Psoas muscle (tissue), 8 donors: ENCODE measurements around the gene CD9. TPM values are rescaled to one million over a fixed set of nuclear protein-coding genes. Genes with fewer than 3 reads are reported as not detected.

ENCODE experiments used
- ATAC-seq, 4 donors: fragments of 200-7000 bp; cut with Tn5 transposase; one replicate each; pipeline ENCODE4 v1.9.1; 2020; ENCODE audit warnings: moderate library complexity in 3 of 4, mild to moderate bottlenecking in 2 of 4
- DNase-seq, 2 donors: peaks; one replicate each; pipeline ENCODE4 v3.0.0-alpha.2; 2020
- H3K27ac ChIP-seq: fragments of 200-600 bp; one replicate; pipeline ENCODE4 v1.8.0; 2022
- H3K27me3 ChIP-seq, 3 donors: fragments of 200-600 bp in 1 of 3; one replicate each; pipeline versions ENCODE4 v1.6.1 to v1.8.0; 2013 to 2022; ENCODE audit warnings: low read length in 2 of 3, mild to moderate bottlenecking in 2 of 3, moderate library complexity in 1 of 3; ENCODE audit not compliant: insufficient read depth in 3 of 3
- H3K36me3 ChIP-seq, 2 donors: fragments of 200-600 bp in 1 of 2; one replicate each; pipeline versions ENCODE4 v1.6.1 to v1.8.0; 2013 to 2022; ENCODE audit warnings: low read depth in 1 of 2, mild to moderate bottlenecking in 1 of 2, moderate library complexity in 1 of 2; ENCODE audit not compliant: insufficient read depth in 1 of 2
- H3K4me1 ChIP-seq: fragments of 200-600 bp; one replicate; pipeline ENCODE4 v1.8.0; 2022
- H3K4me3 ChIP-seq: fragments of 200-600 bp; one replicate; pipeline ENCODE4 v1.8.0; 2022; ENCODE audit warnings: mild to moderate bottlenecking
- H3K9me3 ChIP-seq: fragments of 200-600 bp; one replicate; pipeline ENCODE4 v1.8.0; 2022
- WGBS, 3 donors: extraction: QIAGEN DNeasy Blood & Tissue Kit; methylation state at CpG; one replicate each; pipeline versions ENCODE4 v1.1.6 to v1.1.7; 2013; 5-methylcytosine and 5-hydroxymethylcytosine counted together
- intact Hi-C, 2 donors: fragments of 100-400 bp; cut with DNase I; formaldehyde crosslinking; loops; one replicate each; pipeline versions ENCODE4 v1.11.0 to v1.14.2; 2022
- polyA plus RNA-seq, 3 donors: library from polyadenylated mRNA; stranded (reverse); fragments of 200-250 nt; gene quantifications; one replicate each; pipeline ENCODE4 v1.2.3, GENCODE V29; 2013
- total RNA-seq, 4 donors: library from RNA; stranded (reverse); fragmentation: NEBNext Ultra II Directional in 2 of 4; extraction: Animal tissue kit (Norgen Biotek cat#: 25700) in 2 of 4; gene quantifications; one replicate each; pipeline versions ENCODE4 v1.2.1 to v1.2.4, GENCODE V29; 2021 to 2023
- TF ChIP-seq, protein P1 (sequence below): fragments of 200-600 bp; IDR thresholded peaks from one replicate; pipeline ENCODE4 v1.8.0; 2022; ENCODE audit warnings: antibody characterized with exemption
- donor health status: healthy with polysubstance abuse.
- donor health status: DM: no; HTN: no; CAD: no; lungs with moderate emphysema.
- donor health status: Bipolar disorder and iron deficiency.
- donor health status: healthy.
- donor health status: DM: yes; HTN: yes; CAD: no.
- donor health status: DM: no; HTN: no; CAD: no.
- donor health status: DM: no; HTN: no; CAD: no.
- donor health status: DM: yes; HTN: yes; CAD: no.

The CD9 gene
- total and polyA plus RNA-seq, 7 donors = 23.0 to 90.9 (median 37.4) TPM

DNA sequence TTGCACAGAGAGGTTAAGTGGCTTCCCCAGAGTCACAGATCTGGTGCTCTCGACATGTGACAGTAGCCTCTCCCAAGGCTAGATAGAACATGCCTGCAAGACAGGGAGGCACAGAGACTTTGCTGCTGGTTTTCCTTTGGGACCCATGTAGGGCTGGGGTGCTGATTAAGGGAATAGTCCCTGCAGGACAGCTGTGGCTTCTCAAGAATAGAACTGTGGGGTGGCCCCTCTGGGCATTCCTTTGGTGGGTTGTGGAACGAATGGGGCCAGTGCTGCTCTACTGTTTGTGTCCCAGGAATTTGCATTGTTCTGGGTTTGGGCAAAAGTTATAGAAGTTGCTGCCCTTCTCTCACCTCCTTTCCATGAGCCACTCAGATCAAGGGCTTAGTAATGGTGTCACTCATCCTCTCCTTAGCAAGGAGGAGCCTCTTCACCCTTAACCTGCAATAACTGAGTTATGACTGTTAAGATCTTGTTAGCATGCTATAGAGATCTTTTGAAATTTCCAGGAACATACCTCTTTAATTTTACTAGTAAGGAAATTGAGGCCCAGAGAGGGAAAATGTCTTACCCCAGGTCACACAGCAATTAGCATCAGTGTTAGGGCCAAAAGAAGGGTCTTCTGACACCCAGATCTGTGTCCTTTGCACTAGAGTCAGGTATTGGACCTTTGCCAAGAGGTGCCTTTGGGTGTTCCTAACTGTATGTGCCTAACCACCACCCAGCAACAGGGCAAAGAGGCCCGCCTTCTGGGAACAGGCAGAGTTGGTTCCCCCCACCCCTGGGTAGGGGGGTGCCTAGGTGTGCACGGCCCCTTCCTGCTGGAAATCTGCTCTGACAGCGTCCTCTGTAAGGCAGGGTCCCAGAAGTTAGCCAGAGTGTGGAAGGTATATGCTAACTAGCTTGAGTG, 31.4 kb downstream of the CD9 start:
- H3K4me1 ChIP-seq = peaks cover 69% of the 10 kb centered on the region
- no peaks in the 10 kb centered on the region for H3K27me3 ChIP-seq
- ATAC-seq (no peak), DNase-seq (no peak)
- TF ChIP-seq, protein P1, sequence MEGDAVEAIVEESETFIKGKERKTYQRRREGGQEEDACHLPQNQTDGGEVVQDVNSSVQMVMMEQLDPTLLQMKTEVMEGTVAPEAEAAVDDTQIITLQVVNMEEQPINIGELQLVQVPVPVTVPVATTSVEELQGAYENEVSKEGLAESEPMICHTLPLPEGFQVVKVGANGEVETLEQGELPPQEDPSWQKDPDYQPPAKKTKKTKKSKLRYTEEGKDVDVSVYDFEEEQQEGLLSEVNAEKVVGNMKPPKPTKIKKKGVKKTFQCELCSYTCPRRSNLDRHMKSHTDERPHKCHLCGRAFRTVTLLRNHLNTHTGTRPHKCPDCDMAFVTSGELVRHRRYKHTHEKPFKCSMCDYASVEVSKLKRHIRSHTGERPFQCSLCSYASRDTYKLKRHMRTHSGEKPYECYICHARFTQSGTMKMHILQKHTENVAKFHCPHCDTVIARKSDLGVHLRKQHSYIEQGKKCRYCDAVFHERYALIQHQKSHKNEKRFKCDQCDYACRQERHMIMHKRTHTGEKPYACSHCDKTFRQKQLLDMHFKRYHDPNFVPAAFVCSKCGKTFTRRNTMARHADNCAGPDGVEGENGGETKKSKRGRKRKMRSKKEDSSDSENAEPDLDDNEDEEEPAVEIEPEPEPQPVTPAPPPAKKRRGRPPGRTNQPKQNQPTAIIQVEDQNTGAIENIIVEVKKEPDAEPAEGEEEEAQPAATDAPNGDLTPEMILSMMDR = no peak
- peaks cover 0 to 11% of the 10 kb centered on the region in 2 donors for H3K36me3 ChIP-seq
- intact Hi-C loops = loop anchor here (2.0 to 5.0 kb wide), 3 partner anchors 34 to 46 kb away; no protein-coding TSS in a partner anchor
- H3K4me3 ChIP-seq = no peak overlapping the region
- peak overlapping the region; percentile 84 for H3K27ac ChIP-seq
- WGBS, 3 donors = 74 to 77% (median 74%) methylated on average over 5 of the region's 5 CpGs
- H3K9me3 ChIP-seq = no peaks in the 10 kb centered on the region

DNA sequence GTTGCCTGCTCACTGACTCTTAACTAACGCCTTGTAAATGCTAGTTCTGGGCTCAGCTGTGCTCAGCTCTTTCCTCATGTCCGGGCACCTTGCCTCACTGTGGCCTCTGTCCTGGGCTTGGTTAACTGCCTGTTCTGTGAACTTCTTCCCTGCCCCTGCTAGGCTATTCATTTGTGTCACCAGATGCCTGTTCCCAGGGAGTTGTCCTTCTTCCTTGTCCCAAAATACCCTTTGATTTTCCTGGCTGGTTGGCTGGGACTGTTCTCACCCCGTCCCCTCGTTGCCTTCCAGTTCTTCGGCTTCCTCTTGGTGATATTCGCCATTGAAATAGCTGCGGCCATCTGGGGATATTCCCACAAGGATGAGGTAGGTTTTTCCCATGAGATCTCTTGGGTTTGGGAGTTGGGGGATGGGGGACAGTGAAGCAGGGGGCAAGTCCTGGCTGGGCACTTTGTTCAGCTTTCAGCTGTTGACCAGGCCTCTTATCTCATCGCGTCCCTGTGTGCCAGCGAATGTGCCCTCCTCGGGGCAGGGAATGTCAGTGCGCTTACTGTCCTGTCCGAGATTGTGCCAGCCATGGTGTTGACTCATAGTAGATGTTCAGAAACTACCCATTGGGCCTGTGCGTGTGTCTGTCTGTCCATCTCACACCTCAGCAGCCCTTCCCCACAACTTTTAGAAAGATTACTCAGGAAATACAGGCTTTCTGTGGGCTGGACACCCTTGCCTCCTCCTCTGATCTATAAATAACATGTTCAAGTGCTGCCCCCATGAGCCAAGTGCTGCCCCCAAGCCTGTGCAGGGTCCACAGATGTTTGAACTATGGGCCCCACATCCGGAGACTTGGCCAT, 33.1 kb downstream of the CD9 start:
- peak; percentile 59 to 87 for DNase-seq
- H3K4me3 ChIP-seq = peak overlapping the region; percentile 29
- H3K9me3 ChIP-seq = no peaks in the 10 kb centered on the region
- peaks cover 52% of the 10 kb centered on the region for H3K4me1 ChIP-seq
- peak; percentile 76 to 81 (median 78) for ATAC-seq
- 19 to 41% (median 34%) methylated on average over 15 of the region's 15 CpGs for WGBS, 3 donors
- intact Hi-C loops = loop anchor here (2.0 to 5.0 kb wide), 3 partner anchors 36 to 44 kb away; no protein-coding TSS in a partner anchor
- H3K27ac ChIP-seq = peak overlapping the region; percentile 84
- no peaks in the 10 kb centered on the region for H3K27me3 ChIP-seq
- peaks cover 0 to 25% of the 10 kb centered on the region in 2 donors for H3K36me3 ChIP-seq
- TF ChIP-seq, protein P1 = no peak

DNA sequence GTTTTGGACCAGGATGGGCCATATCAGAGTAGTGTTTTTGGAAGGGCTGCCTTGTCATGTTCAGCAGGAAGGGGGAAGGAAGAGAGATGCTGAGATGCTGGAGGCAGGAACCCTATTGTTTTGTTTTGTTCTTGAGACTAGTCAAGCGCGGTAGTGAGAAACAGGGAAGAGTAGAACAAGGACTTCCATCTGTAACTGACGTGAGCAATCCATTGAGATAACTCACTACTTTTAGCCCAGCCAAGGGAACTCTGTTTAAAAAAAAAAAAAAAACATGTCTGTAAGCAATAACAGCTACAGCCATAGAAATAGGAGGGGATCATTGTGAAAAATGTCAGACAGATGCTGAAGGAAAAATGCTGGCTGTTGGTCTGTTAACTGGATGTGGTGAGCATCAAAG, 34.0 kb downstream of the CD9 start:
- Histone ChIP-seq H3K4me1 (peaks cover 44% of the 10 kb centered on the region), H3K36me3 (peaks cover 0 to 33% of the 10 kb centered on the region in 2 donors), H3K4me3 (peak overlapping the region; percentile 29), H3K9me3 (no peaks in the 10 kb centered on the region), H3K27ac (peak overlapping the region; percentile 84), H3K27me3 (no peaks in the 10 kb centered on the region)
- WGBS, 3 donors = 41 to 70% (median 57%) methylated on average over 3 of the region's 3 CpGs
- intact Hi-C loops = loop anchor here (5.0 kb wide), 2 partner anchors 37 to 43 kb away; no protein-coding TSS in a partner anchor
- no peak for DNase-seq
- TF ChIP-seq, protein P1 = no peak
- no peak for ATAC-seq

DNA sequence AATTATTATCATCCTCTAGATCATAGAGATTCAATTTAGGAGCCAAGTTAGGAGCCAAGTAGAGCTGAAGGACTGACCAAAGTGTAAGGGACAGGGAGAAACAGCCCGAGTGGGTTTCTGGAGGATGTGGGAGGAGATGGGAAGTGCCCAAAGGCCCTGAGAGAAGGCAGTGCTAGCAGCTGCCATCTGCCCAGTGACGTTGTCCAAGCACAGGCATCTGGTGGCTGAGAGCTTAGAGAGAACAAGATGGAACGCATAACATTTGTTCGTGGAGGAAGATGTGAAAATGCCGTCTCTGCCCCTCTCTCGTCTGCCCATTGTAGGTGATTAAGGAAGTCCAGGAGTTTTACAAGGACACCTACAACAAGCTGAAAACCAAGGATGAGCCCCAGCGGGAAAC, 34.7 kb downstream of the CD9 start:
- intact Hi-C loops = loop anchor here (5.0 kb wide), 2 partner anchors 38 to 42 kb away; no protein-coding TSS in a partner anchor
- Histone ChIP-seq H3K9me3 (no peaks in the 10 kb centered on the region), H3K27me3 (no peaks in the 10 kb centered on the region), H3K27ac (peak overlapping the region; percentile 36), H3K4me1 (peaks cover 37% of the 10 kb centered on the region), H3K4me3 (no peak overlapping the region), H3K36me3 (peaks cover 0 to 33% of the 10 kb centered on the region in 2 donors)
- WGBS, 3 donors = 57 to 66% (median 62%) methylated on average over 7 of the region's 7 CpGs
- TF ChIP-seq, protein P1 = no peak
- no peak for DNase-seq
- ATAC-seq = no peak
